NB4 (cell line): ENCODE measurements around the gene PLAC1.

Experiments
- CTCF ChIP-seq: IDR thresholded peaks from one replicate; pipeline ENCODE4 v1.5.1; 2012; ENCODE audit warnings: low read depth, low read length
- POLR2A ChIP-seq: IDR thresholded peaks from 2 replicates; pipeline ENCODE4 v1.6.1; 2011; ENCODE audit warnings: mild to moderate bottlenecking; ENCODE audit not compliant: insufficient read length; ENCODE audit errors: extremely low read depth

GRCh38 chrX:134573683-134574035, 84.6 kb downstream of the PLAC1 start:
- TF ChIP-seq CTCF (no peak), POLR2A (no peak)
